Motor neuron (in vitro differentiated cells): ENCODE measurements around the gene GMPPA. TPM values are rescaled to one million over a fixed set of nuclear protein-coding genes. Genes with fewer than 3 reads are reported as not detected.

ENCODE experiments used
- ATAC-seq, 8 experiments: fragments of 200-7000 bp; cut with Tn5 transposase; replicated peaks in 6 of 8; 2 replicates each; pipeline ENCODE4 v1.8.0; 2021; ENCODE audit warnings: mild to moderate bottlenecking in 8 of 8, moderate library complexity in 8 of 8
- H3K27ac ChIP-seq, 2 donors: fragments of 250-450 bp; sonication (Bioruptor Pico); 2 replicates each; pipeline ENCODE4 v1.9.0; 2021; ENCODE audit warnings: antibody characterized with exemption in 2 of 2, mild to moderate bottlenecking in 2 of 2, moderate library complexity in 1 of 2
- H3K4me1 ChIP-seq, 2 donors: fragments of 250-450 bp; sonication (Bioruptor Pico); replicated peaks in 1 of 2; 2 replicates each; pipeline ENCODE4 v1.6.1; 2021; ENCODE audit warnings: antibody characterized with exemption in 2 of 2, mild to moderate bottlenecking in 2 of 2, moderate library complexity in 1 of 2
- H3K4me3 ChIP-seq, 5 donors: fragments of 250-450 bp; sonication (Bioruptor Pico); 2 replicates each; pipeline ENCODE4 v1.9.0; 2021; ENCODE audit warnings: antibody characterized with exemption in 5 of 5, mild to moderate bottlenecking in 5 of 5, moderate library complexity in 4 of 5
- WGBS, 10 experiments: fragments of 450-650 bp; shearing (Covaris generic); methylation state at CpG; one replicate each; pipeline ENCODE4 v1.0.0; 2022; 5-methylcytosine and 5-hydroxymethylcytosine counted together
- in situ Hi-C, 9 experiments: fragments of 400-800 bp; cut with MboI; loops; one replicate each; pipeline ENCODE4 v1.15.0; 2021; ENCODE audit warnings: low sequenced_read_pairs in 9 of 9, low pct_unique_long_range_greater_than_20kb in 2 of 9; ENCODE audit not compliant: unreplicated experiment in 9 of 9
- total RNA-seq, 8 experiments: library from RNA; unstranded; fragments of 300-600 nt; gene quantifications; 2 replicates each; pipeline versions ENCODE4 v1.2.3 to v1.2.4, GENCODE V29; 2022

The GMPPA gene
- total RNA-seq, 8 experiments from 2014 or later: 11.9 to 59.7 (median 27.0) TPM

DNA sequence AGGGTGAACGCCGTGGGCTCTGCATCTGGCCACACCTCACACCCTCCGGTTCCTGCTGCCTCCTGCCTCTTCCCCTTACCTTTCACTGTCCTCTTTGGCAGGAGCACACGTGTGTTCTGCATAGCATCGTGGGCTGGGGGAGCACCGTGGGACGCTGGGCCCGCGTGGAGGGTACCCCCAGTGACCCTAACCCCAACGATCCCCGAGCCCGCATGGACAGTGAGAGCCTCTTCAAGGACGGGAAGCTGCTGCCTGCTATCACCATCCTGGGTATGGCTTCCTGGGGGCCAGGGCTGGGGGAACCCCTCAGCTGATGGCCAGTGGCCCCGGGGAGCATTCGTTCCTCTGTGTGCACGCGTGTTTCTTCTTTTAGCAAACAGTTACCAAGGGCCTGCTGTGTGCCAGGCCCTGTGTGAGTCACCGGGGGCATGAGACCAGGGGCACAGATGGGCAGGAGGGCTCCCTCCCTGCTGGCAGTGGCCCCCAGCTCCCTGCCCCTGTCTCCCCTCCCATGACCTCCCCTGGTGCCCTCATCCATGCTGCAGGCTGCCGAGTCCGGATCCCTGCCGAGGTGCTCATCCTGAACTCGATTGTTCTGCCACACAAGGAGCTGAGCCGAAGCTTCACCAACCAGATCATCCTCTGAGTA, 7.6 kb downstream of the GMPPA start:
- H3K27ac ChIP-seq: peak overlapping the region; percentile 87 to 88
- peaks cover 58 to 68% of the 10 kb centered on the region in 2 donors for H3K4me1 ChIP-seq
- WGBS, 10 experiments: no CpG with 5 or more reads among the region's 23 CpGs
- ATAC-seq: no peak
- in situ Hi-C loops: loop anchor here in 1 of 9 experiments (25.0 kb wide), 1 partner anchor 94 kb away; the partner anchor contains the start of gene DES
- no peak overlapping the region for H3K4me3 ChIP-seq

DNA sequence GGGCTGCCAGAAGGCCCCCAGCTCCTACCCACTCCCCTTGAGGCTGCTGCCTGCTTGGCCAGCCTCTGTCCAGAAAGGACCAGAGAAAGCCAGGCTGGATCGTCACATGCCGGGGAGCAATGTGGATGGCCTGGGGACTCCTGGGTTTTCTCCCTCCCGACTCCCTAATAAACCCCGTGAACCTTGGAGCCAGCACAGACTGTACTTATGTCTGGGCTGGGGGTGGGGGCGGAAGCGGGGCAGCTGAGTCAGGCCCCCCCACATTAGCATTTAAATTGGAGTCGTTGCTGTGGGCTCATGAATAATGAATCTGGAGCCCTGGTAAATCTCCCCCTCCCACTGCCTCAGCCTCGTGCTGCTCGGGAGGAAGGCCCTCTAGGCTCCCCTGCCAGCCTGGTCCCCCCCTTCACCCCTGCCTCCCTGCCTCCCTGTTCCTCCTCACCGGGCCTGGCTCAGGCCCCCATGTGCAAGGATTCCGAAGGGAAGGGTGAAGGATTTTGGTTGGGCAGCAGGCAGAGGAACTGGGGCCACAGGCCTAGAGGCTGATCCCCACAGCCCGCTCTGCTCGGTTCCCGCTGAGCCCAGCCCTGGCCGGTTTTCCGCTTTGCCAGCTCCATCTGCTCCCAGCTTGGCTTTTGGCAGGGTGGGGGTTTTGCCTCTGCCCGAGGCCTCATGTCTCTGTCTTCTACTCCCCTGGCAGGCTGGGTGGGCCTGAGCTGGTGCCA, 8.3 kb downstream of the GMPPA start:
- ATAC-seq: peak in 6 of 8 experiments; percentile 3 to 43 (median 22)
- H3K27ac ChIP-seq: peak overlapping the region; percentile 87 to 88
- whole genome bisulfite sequencing, 10 experiments: 0 to 20% (median 0%) methylated on average over 1 to 2 of the region's 17 CpGs; no CpG with 5 or more reads in 7 of the 10 experiments
- peaks cover 64 to 73% of the 10 kb centered on the region in 2 donors for H3K4me1 ChIP-seq
- in situ Hi-C loops: loop anchor here in 1 of 9 experiments (25.0 kb wide), 1 partner anchor 95 kb away; the partner anchor contains the start of gene DES
- H3K4me3 ChIP-seq: no peak overlapping the region

DNA sequence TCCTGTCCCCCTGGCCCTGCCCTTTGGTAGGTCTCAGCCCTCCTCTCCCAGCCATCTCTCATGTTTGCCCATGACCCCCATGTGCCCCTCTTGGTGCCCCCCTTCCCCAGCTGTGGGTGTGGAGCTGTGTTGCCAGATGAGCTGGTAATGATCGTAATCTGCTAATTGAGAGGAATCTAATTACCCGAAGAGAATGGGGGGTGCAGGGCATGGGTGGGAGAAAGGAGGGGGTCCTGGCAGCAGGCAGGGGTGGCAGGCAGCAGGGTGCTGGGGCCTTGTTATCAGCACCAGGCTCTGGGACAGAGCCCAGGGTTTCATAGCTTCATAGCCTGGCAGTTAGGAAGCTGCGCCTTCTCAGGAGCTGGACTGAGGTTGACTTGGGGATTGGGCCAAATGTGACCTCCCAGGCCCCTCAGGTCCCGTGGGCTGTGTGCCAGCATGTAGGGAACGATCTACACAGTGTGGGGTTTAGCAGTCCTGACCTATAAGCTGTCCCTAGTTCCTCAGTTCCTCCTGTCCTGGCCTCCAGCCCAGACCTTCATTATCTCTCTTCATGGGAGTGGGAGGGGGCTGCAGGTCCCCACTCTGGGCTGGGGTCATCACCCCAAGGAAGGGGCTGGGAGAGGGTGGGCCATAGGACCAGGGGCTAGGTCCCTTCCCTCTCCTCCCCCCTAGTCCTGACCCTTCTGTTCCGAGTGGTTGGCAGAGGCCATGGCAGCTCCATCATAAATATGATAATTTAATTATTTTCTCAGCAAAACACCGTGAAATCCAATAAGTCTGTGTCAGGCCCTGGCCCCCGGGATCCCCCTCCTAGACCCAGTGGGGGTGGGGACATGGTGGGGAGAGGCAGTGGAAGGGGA, 9.1 kb downstream of the GMPPA start:
- 40 to 80% methylated on average over 1 of the region's 8 CpGs; no CpG with 5 or more reads in 8 of the 10 experiments for WGBS, 10 experiments
- H3K4me3 ChIP-seq: no peak overlapping the region
- peak overlapping the region; percentile 87 to 88 for H3K27ac ChIP-seq
- ATAC-seq: no peak
- in situ Hi-C loops: loop anchor here in 1 of 9 experiments (25.0 kb wide), 1 partner anchor 96 kb away; the partner anchor contains the start of gene DES
- peaks cover 67 to 73% of the 10 kb centered on the region in 2 donors for H3K4me1 ChIP-seq

DNA sequence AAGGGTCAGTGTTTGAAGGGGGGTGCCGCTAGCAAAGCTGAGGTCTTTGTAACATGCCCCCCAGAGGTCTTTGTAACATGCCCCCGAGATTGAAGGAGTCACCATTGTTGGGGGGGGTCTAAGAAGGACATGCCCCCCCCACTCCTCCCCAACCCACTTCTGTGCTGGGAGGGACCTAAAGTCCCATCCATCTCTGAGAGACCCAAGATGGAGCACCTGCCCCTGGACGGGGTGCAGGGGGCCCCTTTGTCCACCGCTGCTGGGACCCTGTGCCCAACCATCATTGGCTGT, 9.7 kb downstream of the GMPPA start:
- peaks cover 73 to 77% of the 10 kb centered on the region in 2 donors for H3K4me1 ChIP-seq
- no peak for ATAC-seq
- no CpG with 5 or more reads among the region's 4 CpGs for WGBS, 10 experiments
- no peak overlapping the region for H3K4me3 ChIP-seq
- in situ Hi-C loops: loop anchor here in 1 of 9 experiments (25.0 kb wide), 1 partner anchor 96 kb away; the partner anchor contains the start of gene DES
- peak overlapping the region; percentile 6 to 88 for H3K27ac ChIP-seq

DNA sequence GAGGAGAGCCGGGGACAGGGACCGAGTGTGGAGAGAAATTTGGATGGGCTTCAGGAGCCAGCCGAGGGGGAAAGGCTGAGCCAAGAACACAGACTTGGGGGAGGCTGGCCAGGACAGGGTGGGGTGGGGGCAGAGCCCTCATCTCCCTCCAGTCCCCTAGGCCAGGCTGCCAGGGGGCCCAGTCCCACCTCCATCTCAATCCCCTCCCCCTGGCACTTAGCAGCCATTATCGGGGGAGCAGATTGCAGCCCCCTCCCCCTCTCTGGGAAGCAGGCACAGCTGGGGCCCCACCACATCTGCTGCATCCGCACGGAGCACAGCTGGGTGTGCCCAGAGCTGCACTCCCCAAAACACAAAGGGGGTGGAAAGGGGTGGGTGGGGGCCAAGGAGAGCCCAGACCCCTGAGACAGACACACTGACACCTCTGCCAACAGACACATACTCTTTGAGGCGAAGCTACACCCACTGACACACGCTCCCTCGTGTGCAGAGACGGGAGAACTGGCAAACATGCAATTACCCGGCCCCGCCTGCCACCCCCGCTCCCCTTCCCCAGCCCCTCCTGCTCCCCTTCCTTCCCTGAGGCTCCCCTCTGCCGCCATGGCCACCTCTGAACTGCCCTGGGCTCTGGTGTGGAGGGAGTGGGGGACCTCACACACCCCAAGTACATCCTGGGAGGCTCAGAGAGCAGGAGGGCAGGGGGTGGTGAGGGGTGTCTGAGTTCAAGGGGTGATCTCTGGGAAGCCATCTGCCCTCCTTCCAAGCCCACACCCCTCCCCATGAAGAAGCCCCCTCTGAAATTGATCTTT, 10.5 kb downstream of the GMPPA start:
- WGBS, 10 experiments: 7% methylated on average over 3 of the region's 14 CpGs; no CpG with 5 or more reads in 9 of the 10 experiments
- peak overlapping the region; percentile 85 to 88 for H3K27ac ChIP-seq
- no peak overlapping the region for H3K4me3 ChIP-seq
- in situ Hi-C loops: loop anchor here in 1 of 9 experiments (25.0 kb wide), 1 partner anchor 97 kb away; the partner anchor contains the start of gene DES
- H3K4me1 ChIP-seq: peaks cover 81% of the 10 kb centered on the region in 2 donors
- ATAC-seq: peak in 3 of 8 experiments; percentile 23 to 31 (median 29)

DNA sequence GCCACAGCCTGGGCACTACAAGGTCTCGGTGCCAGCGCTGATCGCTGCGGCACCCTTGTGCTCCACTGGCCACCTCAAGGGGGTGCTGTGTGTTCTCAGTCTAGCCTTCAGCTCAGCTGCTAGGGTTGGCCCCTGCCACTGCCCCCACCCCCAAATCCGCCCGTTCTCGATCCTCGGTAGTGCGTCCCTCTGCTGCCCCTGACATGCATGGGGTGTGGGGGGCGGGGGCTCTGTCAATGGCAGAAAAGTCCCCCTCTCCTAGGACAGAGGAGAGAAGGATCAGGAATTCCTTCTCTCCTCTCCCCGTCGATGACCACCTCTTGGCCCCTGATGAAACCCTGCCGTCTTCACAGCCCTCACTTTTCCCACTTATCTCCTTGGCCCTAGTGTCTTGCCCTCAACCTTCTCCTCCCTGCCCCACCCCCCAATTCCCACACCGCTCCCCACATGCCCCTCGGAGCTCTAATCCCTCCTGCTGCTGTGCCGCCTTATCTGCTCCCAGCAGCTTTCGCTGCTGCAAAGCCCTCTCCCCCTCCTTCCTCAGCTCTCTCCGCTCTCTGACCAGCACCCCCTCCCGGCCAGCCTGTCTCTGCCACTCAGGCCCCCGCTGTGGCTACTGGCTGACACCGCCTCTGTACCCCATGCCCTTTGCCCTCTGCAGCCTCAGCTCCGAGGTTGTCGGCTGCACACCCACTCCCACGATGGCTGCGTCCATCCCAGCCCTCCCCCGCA, 11.3 kb downstream of the GMPPA start:
- in situ Hi-C loops: loop anchor here in 1 of 9 experiments (25.0 kb wide), 1 partner anchor 98 kb away; the partner anchor contains the start of gene DES
- ATAC-seq: peak; percentile 37 to 89 (median 53)
- WGBS, 10 experiments: 0 to 60% methylated on average over 1 of the region's 26 CpGs; no CpG with 5 or more reads in 8 of the 10 experiments
- Histone ChIP-seq H3K4me1 (peaks cover 88% of the 10 kb centered on the region in 2 donors), H3K27ac (peak overlapping the region; percentile 85 to 88), H3K4me3 (peak overlapping the region in 3 of 5 donors; percentile 2 to 7 (median 5))

- in situ Hi-C loops: loop anchor here in 1 of 9 experiments (25.0 kb wide), 1 partner anchor 98 kb away; the partner anchor contains the start of gene DES
- peak overlapping the region; percentile 85 to 89 for H3K27ac ChIP-seq
- peak in 5 of 8 experiments; percentile 41 to 65 (median 54) for ATAC-seq
- H3K4me3 ChIP-seq: peak overlapping the region in 2 of 5 donors; percentile 0 to 5
- WGBS, 10 experiments: no CpG with 5 or more reads among the region's 22 CpGs
- H3K4me1 ChIP-seq: peaks cover 95% of the 10 kb centered on the region in 2 donors
Measured at GRCh38 chr2:219510512-219511135, 11.9 kb downstream of the GMPPA start.

GRCh38 chr2:219511547-219512325, 13.0 kb downstream of the GMPPA start:
- H3K27ac ChIP-seq: peak overlapping the region; percentile 84 to 89
- H3K4me3 ChIP-seq: no peak overlapping the region
- in situ Hi-C loops: loop anchor here in 1 of 9 experiments (25.0 kb wide), 1 partner anchor 99 kb away; the partner anchor contains the start of gene DES
- WGBS, 10 experiments: 17 to 100% (median 57%) methylated on average over 1 to 2 of the region's 15 CpGs; no CpG with 5 or more reads in 4 of the 10 experiments
- no peak for ATAC-seq
- peaks cover 98 to 100% of the 10 kb centered on the region in 2 donors for H3K4me1 ChIP-seq

- peak in 2 of 8 experiments; percentile 6 to 10 for ATAC-seq
- WGBS, 10 experiments: 53 to 83% (median 80%) methylated on average over 1 to 2 of the region's 16 CpGs; no CpG with 5 or more reads in 5 of the 10 experiments
- H3K4me3 ChIP-seq: no peak overlapping the region
- peaks cover 98% of the 10 kb centered on the region in 2 donors for H3K4me1 ChIP-seq
- in situ Hi-C loops: loop anchor here in 1 of 9 experiments (25.0 kb wide), 1 partner anchor 100 kb away; the partner anchor contains the start of gene DES
- H3K27ac ChIP-seq: peak overlapping the region; percentile 84 to 89
Measured at GRCh38 chr2:219512524-219513216, 14.0 kb downstream of the GMPPA start.

- WGBS, 10 experiments: 20 to 80% methylated on average over 1 of the region's 4 CpGs; no CpG with 5 or more reads in 8 of the 10 experiments
- peak overlapping the region in 4 of 5 donors; percentile 2 to 19 (median 14) for H3K4me3 ChIP-seq
- peaks cover 96 to 97% of the 10 kb centered on the region in 2 donors for H3K4me1 ChIP-seq
- peak overlapping the region; percentile 84 to 89 for H3K27ac ChIP-seq
- ATAC-seq: peak in 5 of 8 experiments; percentile 0 to 21 (median 6)
- in situ Hi-C loops: loop anchor here in 1 of 9 experiments (25.0 kb wide), 1 partner anchor 101 kb away; the partner anchor contains the start of gene DES
Measured at GRCh38 chr2:219513787-219514186, 15.1 kb downstream of the GMPPA start.
